GM21576 (cell line): Measurements from ENCODE around the gene PDHB.

ENCODE experiments used
- ATAC-seq: cut with Tn5 transposase; IDR thresholded peaks from one replicate; pipeline ENCODE4 v1.9.1; 2021; ENCODE audit warnings: mild to moderate bottlenecking, moderate library complexity; ENCODE audit not compliant: unreplicated experiment

Gene PDHB

DNA sequence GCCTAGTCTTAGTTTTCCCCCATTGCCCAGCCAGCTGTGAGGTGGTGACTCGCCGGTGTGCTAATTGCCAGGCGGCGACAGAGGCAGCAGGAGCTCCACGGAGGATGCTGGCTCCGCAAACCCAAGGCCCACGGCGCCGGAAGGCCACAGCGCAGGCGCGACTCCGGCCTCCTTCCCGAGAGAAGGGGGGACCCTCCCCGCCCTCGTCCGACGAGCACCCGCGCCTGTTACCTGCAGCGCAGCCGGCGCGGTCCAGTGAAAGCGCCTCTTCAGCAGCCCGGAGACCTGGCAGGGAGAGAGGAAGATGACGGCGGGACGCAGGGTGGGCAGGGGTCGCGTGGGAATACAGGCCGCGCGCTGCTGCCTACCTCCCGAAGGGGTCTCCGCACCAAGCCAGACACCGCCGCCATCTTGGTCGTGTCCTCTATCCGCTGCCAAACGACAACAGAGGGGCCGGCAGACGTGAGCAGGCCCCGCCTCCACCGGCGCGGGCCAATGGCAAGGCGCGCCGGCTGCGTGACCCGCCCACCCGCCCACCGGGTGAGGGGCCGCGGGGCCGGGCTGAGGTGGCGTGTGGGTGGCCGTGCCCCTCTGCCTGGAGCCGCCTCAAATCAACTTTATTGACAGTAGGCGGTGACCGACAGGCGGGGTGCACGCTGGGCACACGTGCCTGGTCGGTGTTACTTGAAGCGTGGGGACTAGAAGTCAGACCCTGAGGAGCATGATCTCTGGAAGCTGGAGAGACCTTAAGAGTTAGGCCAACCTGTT lies at the start of gene PDHB:
PDHB (minus strand) TSS at position 433 of the 768 bp plus-strand sequence; CDS start at position 410, 23 bp downstream.
- peak; percentile 91 for ATAC-seq

- ATAC-seq = no peak
Measured at GRCh38 chr3:58482917-58483636, 49.4 kb upstream of the PDHB start.

GRCh38 chr3:58480309-58480708 lies 46.7 kb upstream of the PDHB start:
- no peak for ATAC-seq

DNA sequence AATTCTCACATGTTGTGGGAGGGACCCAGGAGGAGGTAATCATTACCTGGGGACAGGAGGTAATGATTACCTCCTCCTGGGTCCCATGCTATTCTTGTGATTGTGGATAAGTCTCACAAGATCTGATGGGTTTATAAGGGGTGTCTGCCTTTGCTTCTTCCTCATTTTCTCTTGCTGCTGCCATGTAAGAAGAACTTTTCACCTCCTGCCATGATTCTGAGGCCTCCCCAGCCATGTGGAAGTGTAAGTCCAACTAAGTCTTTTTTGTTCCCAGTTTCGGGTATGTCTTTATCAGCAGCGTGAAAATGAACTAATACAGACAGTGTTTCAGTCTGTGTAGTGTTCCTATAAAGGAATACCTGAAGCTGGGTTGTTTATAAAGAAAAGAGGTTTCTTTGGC lies 45.1 kb upstream of the PDHB start:
- ATAC-seq = no peak

GRCh38 chr3:58474967-58475578 lies 41.4 kb upstream of the PDHB start:
- no peak for ATAC-seq

GRCh38 chr3:58474348-58474911 lies 40.8 kb upstream of the PDHB start:
- ATAC-seq = no peak

GRCh38 chr3:58473275-58473674 lies 39.6 kb upstream of the PDHB start:
- ATAC-seq = no peak

DNA sequence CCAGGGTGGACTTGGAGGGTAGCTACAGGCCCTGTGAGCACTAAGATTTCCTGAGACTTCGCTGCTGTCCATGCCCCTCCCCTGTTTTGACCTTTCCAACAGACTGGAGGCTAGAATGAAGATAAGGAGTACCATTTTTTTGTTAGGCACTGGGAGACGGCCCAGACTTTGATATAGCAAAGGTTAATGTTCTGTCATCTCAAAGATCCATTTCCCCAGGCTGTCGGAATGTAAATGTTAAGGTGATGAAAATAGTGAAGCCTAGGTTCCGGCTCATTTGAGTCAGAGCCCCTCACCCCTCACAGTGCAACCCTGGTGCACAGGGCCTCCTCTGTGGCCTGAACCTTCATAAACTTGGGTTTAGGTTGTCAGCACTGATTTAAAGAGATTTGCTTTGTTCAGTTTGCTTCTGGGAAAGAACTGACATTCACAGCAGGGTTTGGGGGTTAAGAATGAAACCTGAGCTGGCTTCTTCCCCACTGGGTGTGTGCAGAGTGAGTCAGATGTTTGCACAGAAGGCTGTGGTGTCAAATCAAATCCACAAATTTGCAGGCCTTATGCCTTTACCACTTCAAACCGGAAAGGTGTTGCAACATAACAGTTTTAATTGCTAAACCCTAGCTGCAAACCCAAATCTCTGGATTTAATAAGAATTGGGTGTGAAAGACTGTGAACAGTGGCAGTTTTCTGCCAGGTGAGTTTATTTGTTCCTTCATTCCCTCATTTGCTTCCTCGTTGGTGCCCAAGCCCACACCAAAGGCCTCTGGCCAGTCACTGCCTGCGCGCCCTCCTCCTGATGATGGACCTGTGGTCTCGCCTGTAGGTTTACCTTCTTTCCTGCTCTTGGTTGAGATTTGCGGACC lies 37.6 kb upstream of the PDHB start:
- ATAC-seq = no peak

DNA sequence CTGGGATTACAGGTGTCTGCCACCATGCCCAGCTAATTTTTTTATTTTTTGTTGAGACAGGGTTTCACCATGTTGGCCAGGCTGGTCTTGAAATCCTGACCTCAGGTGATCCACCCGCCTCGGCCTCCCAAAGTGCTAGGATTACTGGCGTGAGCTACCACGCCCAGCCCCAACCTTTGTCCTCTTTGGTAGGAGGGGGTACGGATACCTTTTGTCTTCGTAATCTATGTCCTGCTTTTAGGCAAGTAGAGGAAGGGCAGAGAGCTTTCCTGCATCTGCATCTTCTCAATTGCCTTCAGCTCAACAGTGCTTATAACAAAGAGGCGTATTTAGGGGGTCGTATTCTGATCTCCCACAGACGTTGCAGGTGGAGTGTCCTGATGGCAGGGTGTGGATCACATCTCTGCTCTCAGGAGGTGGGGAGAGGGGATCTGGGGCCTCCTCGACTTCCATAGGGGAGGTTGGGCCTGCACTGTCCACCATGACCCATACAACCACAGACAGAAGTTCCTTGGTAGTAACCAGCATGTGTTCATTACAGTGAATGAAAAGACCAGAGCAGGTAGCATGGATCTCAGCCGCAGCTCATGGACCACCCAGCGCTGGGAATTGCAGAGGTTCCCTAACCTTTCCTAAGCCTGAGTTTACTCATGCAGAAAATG lies 36.9 kb upstream of the PDHB start:
- no peak for ATAC-seq

GRCh38 chr3:58469096-58469495 lies 35.5 kb upstream of the PDHB start:
- ATAC-seq = no peak

DNA sequence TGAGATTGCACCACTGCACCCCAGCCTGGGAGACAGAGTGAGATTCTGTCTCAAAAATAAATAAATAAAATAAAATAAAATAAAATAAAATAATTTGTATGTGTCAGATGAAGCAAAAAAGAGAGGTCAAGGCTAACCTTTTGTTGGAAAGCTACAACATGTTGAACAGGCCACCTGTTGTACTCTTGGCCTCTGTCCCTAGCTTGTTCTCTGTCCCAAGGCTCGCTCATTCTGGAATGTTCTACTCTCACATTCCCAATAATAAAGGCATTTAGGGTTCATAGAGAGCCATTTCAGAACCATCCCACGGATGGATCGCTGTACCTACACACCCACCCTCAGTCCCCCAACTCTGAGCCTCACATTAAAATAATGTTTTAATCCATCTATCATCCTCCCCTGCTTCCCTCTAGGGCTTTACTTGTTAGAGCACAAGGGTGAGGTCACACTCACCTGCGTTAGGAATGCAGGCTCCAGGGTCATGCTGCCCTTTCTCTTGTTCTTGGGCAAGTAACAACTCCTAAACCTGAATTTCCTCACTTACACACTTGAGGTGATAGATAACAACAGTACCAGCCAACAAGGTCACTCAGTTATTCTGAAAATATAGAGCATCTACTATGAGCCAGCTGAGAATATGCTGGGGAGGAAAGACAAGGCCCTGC lies 33.4 kb upstream of the PDHB start:
- ATAC-seq = no peak

DNA sequence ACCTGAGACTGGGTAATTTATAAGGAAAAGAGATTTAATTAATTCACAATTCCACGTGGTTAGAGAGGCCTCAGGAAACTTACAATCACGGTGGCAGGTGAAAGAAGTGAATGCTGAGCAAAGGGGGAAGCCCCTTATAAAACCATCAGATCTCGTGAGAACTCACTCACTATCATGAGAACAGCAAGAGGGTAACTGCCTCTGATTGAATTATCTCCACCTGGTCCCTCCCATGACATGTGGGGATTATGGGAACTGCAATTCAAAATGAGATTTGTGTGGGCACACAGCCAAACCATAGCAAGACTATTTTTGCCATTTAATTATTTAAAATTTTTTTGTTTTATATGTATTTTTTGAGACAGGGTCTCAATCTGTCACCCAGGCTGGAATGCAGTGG lies 31.2 kb upstream of the PDHB start:
- no peak for ATAC-seq

DNA sequence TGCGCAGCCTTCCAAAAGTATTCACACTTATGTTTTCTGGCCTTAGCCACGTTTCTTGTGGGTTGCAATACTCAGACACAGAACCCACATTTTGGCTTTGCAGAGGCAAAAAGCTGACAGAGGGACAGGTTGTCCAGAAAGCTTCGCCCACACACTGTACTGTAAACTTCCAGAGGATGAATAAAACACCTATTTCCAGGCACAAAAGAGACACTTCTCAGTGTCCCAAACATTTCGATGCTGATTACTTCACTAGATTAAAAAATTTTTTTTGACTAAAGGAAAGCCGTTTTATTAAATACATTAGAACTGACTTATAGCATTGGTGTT lies 30.3 kb upstream of the PDHB start:
- no peak for ATAC-seq

DNA sequence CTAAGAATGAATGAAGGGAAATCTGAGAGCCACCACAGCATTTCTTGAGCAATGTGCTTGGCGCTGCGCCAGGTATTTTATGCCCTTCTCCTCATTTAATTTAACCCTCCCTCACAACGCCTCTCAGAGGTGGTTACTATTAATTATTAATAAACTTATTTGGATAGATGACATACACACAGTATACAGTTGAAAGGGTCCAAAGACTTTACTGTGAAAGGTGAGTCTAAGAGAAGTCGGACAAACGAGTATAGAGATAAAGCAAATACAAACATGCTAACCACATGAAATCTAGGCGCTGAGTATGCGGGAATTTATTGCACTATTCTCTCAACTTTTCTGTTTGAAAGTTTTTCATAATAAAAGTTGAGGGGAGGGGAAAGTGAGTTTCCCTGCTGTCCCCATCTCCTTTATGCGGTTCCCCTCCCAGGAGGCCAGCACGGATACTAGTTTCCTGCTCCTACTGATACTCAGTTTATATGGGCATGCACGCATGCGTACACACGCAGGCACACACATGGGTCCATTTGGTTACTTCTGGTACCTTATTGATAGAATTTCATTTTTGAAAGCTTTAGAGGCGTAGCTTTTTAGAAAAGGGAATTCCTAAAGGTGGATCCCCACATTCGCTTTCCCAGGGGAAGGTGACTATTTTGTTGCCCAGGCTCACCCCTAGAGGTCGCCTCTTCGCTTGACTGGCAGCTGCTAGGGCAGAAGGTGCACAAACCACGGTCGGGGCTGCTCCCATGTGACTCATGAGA lies 29.7 kb upstream of the PDHB start:
- ATAC-seq = peak; percentile 90

GRCh38 chr3:58462829-58463180 lies 29.2 kb upstream of the PDHB start:
- ATAC-seq = no peak

- no peak for ATAC-seq
Measured at GRCh38 chr3:58459160-58459559, 25.5 kb upstream of the PDHB start.

DNA sequence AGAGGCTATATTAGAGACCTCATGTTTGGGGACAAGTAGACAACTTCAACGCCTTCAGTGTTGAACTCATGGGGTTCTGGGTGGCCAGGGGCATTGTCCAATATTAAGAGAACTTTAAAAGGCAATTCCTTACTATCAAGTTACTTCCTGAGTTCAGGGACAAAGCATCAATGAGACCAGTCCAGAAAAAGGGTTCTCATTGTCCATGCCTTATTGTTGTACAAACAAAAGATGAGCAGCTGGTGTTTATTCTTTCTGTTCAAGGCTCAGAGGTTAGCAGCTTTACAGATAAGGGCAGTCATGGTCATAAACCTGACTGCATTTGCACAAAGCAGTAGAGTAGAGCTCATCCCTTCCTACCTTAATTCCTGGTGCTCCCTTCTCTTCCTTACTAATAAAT lies 18.5 kb upstream of the PDHB start:
- ATAC-seq = no peak

- ATAC-seq = no peak
Measured at GRCh38 chr3:58441514-58442450, 8.2 kb upstream of the PDHB start.
